ENCODE data around the gene OPHN1.

Gene OPHN1, protein sequence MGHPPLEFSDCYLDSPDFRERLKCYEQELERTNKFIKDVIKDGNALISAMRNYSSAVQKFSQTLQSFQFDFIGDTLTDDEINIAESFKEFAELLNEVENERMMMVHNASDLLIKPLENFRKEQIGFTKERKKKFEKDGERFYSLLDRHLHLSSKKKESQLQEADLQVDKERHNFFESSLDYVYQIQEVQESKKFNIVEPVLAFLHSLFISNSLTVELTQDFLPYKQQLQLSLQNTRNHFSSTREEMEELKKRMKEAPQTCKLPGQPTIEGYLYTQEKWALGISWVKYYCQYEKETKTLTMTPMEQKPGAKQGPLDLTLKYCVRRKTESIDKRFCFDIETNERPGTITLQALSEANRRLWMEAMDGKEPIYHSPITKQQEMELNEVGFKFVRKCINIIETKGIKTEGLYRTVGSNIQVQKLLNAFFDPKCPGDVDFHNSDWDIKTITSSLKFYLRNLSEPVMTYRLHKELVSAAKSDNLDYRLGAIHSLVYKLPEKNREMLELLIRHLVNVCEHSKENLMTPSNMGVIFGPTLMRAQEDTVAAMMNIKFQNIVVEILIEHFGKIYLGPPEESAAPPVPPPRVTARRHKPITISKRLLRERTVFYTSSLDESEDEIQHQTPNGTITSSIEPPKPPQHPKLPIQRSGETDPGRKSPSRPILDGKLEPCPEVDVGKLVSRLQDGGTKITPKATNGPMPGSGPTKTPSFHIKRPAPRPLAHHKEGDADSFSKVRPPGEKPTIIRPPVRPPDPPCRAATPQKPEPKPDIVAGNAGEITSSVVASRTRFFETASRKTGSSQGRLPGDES

DNA sequence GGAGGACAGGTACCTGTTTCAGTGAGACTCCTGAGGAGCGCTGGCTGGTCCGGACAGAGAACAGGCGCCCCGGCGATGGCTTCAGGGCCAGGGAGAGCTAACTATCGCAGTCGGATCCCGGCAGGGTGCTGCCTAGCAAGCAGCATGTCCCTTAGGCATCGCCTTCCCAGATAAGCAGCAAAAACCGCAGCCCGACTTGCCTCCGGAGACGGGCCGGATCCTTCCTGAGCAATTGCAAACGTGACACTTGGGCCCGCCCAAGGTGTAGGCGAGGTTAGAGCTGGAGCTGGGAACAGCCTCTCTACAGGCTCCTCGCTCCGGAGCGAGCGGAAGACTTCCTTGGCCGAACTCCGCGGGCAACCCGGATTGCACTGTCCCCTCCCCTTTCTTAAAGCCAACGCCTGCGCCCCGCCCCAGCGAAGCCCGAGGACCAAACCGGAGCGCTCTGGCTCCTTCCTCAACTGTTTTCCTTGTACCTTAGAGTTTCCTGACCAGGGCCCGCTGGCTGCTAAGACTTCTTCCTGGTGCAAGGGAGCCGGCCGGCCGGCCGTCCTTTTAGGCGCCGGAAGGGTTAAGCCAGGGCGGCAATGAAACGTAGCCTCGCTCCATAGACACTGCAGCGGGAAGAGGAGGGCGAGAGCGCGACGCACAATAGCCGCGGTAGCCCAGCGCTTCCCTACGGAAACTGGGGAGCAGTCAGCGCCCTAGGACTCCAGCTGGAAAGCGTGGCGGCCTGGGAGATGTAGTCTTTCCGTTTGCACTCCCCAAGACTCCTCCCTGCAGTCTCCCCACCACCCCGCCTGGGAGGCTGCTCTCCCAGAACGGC, at the start of gene OPHN1:
Gene OPHN1 (minus strand): TSS at position 341 of the 826 bp plus-strand sequence. CDS start 475 bp downstream, outside the sequence.
- H3K27ac ChIP-seq, result peak within 1 kb of the TSS; percentile 81
- TF ChIP-seq ZFX (IDR thresholded peaks at IDR 0.05), result no peak
- TF ChIP-seq, protein P1, sequence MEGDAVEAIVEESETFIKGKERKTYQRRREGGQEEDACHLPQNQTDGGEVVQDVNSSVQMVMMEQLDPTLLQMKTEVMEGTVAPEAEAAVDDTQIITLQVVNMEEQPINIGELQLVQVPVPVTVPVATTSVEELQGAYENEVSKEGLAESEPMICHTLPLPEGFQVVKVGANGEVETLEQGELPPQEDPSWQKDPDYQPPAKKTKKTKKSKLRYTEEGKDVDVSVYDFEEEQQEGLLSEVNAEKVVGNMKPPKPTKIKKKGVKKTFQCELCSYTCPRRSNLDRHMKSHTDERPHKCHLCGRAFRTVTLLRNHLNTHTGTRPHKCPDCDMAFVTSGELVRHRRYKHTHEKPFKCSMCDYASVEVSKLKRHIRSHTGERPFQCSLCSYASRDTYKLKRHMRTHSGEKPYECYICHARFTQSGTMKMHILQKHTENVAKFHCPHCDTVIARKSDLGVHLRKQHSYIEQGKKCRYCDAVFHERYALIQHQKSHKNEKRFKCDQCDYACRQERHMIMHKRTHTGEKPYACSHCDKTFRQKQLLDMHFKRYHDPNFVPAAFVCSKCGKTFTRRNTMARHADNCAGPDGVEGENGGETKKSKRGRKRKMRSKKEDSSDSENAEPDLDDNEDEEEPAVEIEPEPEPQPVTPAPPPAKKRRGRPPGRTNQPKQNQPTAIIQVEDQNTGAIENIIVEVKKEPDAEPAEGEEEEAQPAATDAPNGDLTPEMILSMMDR (conservative IDR thresholded peaks at IDR 0.05), result no peak

DNA sequence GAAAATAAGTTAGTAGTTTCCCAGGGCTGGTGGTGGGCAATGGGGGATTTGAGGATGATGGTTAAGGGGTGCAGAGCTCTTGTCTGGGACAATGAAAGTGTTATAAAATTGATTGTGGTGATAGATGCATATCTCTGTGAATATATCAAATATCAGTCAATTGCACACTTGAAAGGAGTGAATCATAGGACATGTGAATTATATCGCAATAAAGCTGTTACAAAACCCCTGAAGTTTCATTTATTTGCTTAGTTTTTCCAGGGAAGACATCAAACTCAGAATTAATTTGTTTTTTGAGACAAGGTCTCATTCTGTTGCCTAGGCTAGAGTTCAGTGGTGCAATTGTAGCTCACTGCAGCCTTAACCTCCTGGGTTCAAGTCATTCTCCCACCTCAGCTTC, 47.7 kb upstream of the OPHN1 start:
- no peak for TF ChIP-seq ZFX (IDR thresholded peaks at IDR 0.05)
- H3K27ac ChIP-seq, result no peak overlapping the region

DNA sequence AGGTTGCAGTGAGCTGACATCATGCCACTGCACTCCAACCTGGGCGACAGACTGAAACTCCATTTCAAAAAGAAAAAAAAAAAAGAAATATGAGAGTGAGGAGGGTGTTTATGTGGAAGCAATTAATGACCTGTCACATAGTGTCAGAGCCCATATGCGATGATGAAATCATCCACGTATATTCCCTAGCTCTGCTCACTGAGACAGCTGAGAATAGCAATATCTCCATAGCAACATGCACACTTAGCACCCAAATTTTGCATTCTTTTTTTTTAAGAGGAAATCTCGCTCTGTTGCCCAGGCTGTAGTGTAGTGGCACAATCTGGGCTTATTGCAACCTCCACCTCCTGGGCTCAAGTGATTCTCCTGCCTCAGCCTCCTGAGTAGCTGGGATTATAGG, 31.5 kb upstream of the OPHN1 start:
- H3K27ac ChIP-seq, result no peak overlapping the region
- TF ChIP-seq, protein P1 (conservative IDR thresholded peaks at IDR 0.05), result no peak
- TF ChIP-seq ZFX (IDR thresholded peaks at IDR 0.05), result no peak

DNA sequence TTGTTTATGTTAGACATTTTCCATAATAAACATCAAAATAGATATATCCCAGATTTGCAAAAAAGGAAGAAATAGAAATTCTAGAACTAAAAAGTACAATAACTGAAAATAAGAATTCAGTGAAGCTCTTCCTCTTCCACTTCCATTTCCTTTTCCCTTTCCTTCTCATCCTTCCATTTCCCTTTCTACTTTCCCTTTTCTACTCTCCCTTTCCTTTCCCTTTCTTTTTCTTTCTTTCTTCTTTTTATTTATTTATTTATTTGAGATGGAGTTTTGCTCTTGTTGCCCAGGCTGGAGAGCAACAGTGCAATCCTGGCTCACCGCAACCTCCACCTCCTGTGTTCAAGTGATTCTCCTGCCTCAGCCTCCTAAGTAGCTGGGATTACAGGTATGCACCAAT, 30.6 kb upstream of the OPHN1 start:
- TF ChIP-seq, protein P1 (conservative IDR thresholded peaks at IDR 0.05), result no peak
- TF ChIP-seq ZFX (IDR thresholded peaks at IDR 0.05), result no peak
- no peak overlapping the region for H3K27ac ChIP-seq

DNA sequence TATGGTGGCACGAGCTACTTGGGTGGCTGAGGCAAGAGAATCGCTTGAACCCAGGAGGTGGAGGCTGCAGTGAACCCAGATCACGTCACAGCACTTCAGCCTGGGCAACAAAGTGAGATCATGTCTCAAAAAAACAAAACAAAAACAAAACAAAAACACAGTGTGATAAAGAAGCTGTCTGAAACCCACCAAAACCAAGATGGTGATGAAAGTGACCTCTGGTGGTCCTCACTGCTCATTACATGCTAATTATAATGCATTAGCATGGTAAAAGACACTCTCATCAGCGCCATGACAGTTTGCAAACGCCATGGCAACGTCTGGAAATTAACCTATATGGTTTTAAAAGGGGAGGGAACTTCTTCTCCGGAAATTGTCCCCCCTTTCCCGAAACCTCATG, 29.4 kb upstream of the OPHN1 start:
- no peak overlapping the region for H3K27ac ChIP-seq
- TF ChIP-seq, protein P1 (conservative IDR thresholded peaks at IDR 0.05), result peak; percentile 51
- TF ChIP-seq ZFX (IDR thresholded peaks at IDR 0.05), result no peak

DNA sequence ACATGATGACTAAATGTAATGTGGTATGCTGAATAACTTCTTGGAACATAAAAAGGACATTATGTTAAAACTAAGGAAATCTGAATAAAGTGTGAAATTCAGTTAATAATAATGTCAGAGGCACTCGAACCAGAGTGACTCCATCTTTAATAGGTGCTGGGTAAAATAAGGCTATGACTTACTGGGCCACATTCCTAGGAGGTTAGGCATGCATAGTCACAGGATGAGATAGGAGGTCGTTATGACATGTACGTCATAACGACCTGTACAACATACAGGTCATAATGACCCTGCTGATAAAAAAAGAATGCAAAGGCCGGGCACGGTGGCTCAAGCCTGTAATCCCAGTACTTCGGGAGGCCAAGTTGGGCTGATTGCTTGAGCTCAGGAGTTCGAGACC, 28.9 kb upstream of the OPHN1 start:
- TF ChIP-seq ZFX (IDR thresholded peaks at IDR 0.05), result no peak
- TF ChIP-seq, protein P1 (conservative IDR thresholded peaks at IDR 0.05), result no peak

DNA sequence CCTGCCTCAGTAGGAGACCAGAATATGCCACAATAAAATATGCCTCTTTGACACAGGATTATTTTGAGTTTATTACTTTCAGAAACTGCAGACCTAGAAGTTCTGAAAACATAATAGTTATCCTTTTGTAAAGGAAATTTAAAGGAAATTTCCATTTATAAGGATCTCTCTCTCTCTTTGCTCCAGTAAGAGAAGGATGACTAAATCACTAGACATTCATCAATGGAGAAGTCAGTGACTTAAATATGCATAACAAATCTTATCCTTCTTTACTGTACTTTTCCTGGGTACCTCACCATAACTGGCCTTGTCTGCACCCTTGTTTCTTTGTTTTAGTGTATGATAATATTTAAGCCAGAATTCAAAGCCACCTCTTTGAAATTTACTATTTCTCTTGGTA, 28.3 kb upstream of the OPHN1 start:
- TF ChIP-seq ZFX (IDR thresholded peaks at IDR 0.05), result no peak
- TF ChIP-seq, protein P1 (conservative IDR thresholded peaks at IDR 0.05), result no peak
- H3K27ac ChIP-seq, result no peak overlapping the region

More for the DNA sequence above, 28.9 kb upstream of the OPHN1 start:
- H3K27ac ChIP-seq, result no peak overlapping the region

Measured in C4-2B (cell line).